ENCODE data around the gene TMEM259.

The TMEM259 gene

GRCh38 chr19:960601-960938 lies 60.4 kb downstream of the TMEM259 start:
- DNase-seq (ENCODE audit: low spot score), result no peak

GRCh38 chr19:960020-960419 lies 60.9 kb downstream of the TMEM259 start:
- DNase-seq (ENCODE audit: low spot score), result no peak

Measured in CD4-positive, alpha-beta T cell treated with Interleukin-15 for 4 hours (primary cell).